Mucosa of descending colon (tissue), 3 donors: ENCODE results near the gene ZC3H8. TPM values are rescaled to one million over a fixed set of nuclear protein-coding genes. Genes with fewer than 3 reads are reported as not detected.
"Not testable (repeated sequence)": the region's sequence is repeated elsewhere in the genome, so short reads cannot be mapped to it uniquely, and the experiment has no call there.

Experiments
- ATAC-seq: fragments of 200-7000 bp; cut with Tn5 transposase; one replicate; pipeline ENCODE4 v1.9.1; 2020; ENCODE audit warnings: mild to moderate bottlenecking, moderate library complexity
- DNase-seq, 3 donors: peaks; one replicate each; pipeline ENCODE4 v3.0.0-alpha.2; 2020
- H3K36me3 ChIP-seq: fragments of 200-600 bp; one replicate; pipeline ENCODE4 v1.8.0; 2021; ENCODE audit warnings: low read depth, mild to moderate bottlenecking
- H3K4me1 ChIP-seq: fragments of 200-600 bp; one replicate; pipeline ENCODE4 v1.8.0; 2021; ENCODE audit warnings: low read depth, mild to moderate bottlenecking
- H3K4me3 ChIP-seq: fragments of 200-600 bp; one replicate; pipeline ENCODE4 v1.8.0; 2021; ENCODE audit warnings: mild to moderate bottlenecking
- H3K9me3 ChIP-seq: fragments of 200-600 bp; one replicate; pipeline ENCODE4 v1.8.0; 2021; ENCODE audit warnings: mild to moderate bottlenecking
- CTCF ChIP-seq: fragments of 200-600 bp; IDR thresholded peaks from one replicate; pipeline ENCODE4 v1.8.0; 2022; ENCODE audit warnings: antibody characterized with exemption, mild to moderate bottlenecking
- intact Hi-C, 2 donors: fragments of 100-400 bp; cut with DNase I in 1 of 2; cut with micrococcal nuclease in 1 of 2; formaldehyde crosslinking; loops; one replicate each; pipeline versions ENCODE4 v1.11.0 to v1.11.1; 2022; cut with DNase I, micrococcal nuclease
- total RNA-seq, 3 donors: library from RNA; stranded (reverse); fragmentation: NEBNext Ultra II Directional in 2 of 3; extraction: Animal tissue kit (Norgen Biotek cat#: 25700) in 2 of 3; gene quantifications; one replicate each; pipeline versions ENCODE4 v1.2.1 to v1.2.4, GENCODE V29; 2021 to 2023
- donor health status: DM: no; HTN: no; CAD: no; lungs with moderate emphysema.
- donor health status: DM: no; HTN: no; CAD: no.
- donor health status: DM: no; HTN: yes; CAD: no.

Gene ZC3H8
- total RNA-seq, 3 donors from 2014 or later, result 8.7 to 13.6 (median 9.6) TPM

GRCh38 chr2:112295407-112296078 lies 40.7 kb upstream of the ZC3H8 start:
- Histone ChIP-seq H3K4me1 (no peaks in the 10 kb centered on the region), H3K4me3 (no peak overlapping the region), H3K9me3 (no peaks in the 10 kb centered on the region), H3K36me3 (no peaks in the 10 kb centered on the region)
- ATAC-seq, result no peak
- intact Hi-C loops, result no loop called here
- no peak for TF ChIP-seq CTCF
- no peak for DNase-seq

- Histone ChIP-seq H3K4me3 (no peak overlapping the region), H3K4me1 (no peaks in the 10 kb centered on the region), H3K36me3 (no peaks in the 10 kb centered on the region), H3K9me3 (no peaks in the 10 kb centered on the region)
- intact Hi-C loops, result no loop called here
- ATAC-seq (no peak), DNase-seq (no peak)
- no peak for TF ChIP-seq CTCF
Observed at GRCh38 chr2:112293636-112294401, 39.0 kb upstream of the ZC3H8 start.

- H3K4me3 ChIP-seq, result no peak overlapping the region
- no peaks in the 10 kb centered on the region for H3K4me1 ChIP-seq
- ATAC-seq (no peak), DNase-seq (no peak)
- TF ChIP-seq CTCF, result no peak
- intact Hi-C loops, result no loop called here
- no peaks in the 10 kb centered on the region for H3K9me3 ChIP-seq
- H3K36me3 ChIP-seq, result no peaks in the 10 kb centered on the region
Observed at GRCh38 chr2:112290648-112291047, 35.8 kb upstream of the ZC3H8 start.

- TF ChIP-seq CTCF, result no peak
- H3K9me3 ChIP-seq, result no peaks in the 10 kb centered on the region
- H3K4me1 ChIP-seq, result no peaks in the 10 kb centered on the region
- intact Hi-C loops, result no loop called here
- no peaks in the 10 kb centered on the region for H3K36me3 ChIP-seq
- ATAC-seq (no peak), DNase-seq (no peak)
- H3K4me3 ChIP-seq, result no peak overlapping the region
Observed at GRCh38 chr2:112290088-112290487, 35.2 kb upstream of the ZC3H8 start.

- ATAC-seq, DNase-seq, H3K9me3 ChIP-seq, H3K4me1 ChIP-seq, H3K4me3 ChIP-seq, intact Hi-C loops, H3K36me3 ChIP-seq: not testable (repeated sequence)
Observed at GRCh38 chr2:112283535-112283934, 28.7 kb upstream of the ZC3H8 start.

GRCh38 chr2:112282066-112282465 lies 27.2 kb upstream of the ZC3H8 start:
- intact Hi-C loops, H3K36me3 ChIP-seq, H3K4me1 ChIP-seq, DNase-seq, ATAC-seq, H3K9me3 ChIP-seq, H3K4me3 ChIP-seq: not testable (repeated sequence)
